ENCODE measurements around the gene TDRD5. TPM values are rescaled to one million over a fixed set of nuclear protein-coding genes. Genes with fewer than 3 reads are reported as not detected.

Gene TDRD5
- total and polyA plus RNA-seq, 2 donors (not counting 1 experiment from before 2014, with no cell fraction given): not detected

DNA sequence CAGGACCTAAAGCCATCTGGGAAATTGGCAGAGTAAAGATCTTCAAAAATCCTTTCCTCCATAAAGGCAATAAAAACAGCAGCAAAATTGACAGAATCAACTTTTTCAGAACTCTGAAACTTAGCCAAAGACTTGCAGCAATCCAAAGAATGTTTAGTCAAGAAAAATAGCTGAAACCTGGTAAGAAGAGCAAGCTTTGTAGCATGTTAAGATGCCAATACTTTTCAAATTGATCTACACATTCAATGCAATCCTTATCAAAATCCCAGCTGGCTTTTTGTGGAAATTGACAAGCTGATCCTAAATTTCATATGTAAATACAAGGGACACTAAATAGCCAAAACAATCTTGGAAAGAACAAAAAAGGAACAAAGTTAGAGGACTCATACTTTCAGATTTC, 127.6 kb downstream of the TDRD5 start:
- H3K79me2 ChIP-seq (ENCODE audit: control insufficient read depth, insufficient read depth, low read length): no peaks in the 10 kb centered on the region
- no peak overlapping the region for H3K4me2 ChIP-seq (ENCODE audit: extremely low read depth, insufficient read depth, low read length)
- TF ChIP-seq, protein P1, sequence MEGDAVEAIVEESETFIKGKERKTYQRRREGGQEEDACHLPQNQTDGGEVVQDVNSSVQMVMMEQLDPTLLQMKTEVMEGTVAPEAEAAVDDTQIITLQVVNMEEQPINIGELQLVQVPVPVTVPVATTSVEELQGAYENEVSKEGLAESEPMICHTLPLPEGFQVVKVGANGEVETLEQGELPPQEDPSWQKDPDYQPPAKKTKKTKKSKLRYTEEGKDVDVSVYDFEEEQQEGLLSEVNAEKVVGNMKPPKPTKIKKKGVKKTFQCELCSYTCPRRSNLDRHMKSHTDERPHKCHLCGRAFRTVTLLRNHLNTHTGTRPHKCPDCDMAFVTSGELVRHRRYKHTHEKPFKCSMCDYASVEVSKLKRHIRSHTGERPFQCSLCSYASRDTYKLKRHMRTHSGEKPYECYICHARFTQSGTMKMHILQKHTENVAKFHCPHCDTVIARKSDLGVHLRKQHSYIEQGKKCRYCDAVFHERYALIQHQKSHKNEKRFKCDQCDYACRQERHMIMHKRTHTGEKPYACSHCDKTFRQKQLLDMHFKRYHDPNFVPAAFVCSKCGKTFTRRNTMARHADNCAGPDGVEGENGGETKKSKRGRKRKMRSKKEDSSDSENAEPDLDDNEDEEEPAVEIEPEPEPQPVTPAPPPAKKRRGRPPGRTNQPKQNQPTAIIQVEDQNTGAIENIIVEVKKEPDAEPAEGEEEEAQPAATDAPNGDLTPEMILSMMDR (conservative IDR thresholded peaks at IDR 0.05 in 1 of 2, IDR thresholded peaks at IDR 0.05 in 1 of 2; ENCODE audit: low read depth in 1 of 2, low read length in 2 of 2): no peak
- no peak for TF ChIP-seq EZH2 (IDR thresholded peaks at IDR 0.05; ENCODE audit: low read length, missing control alignments)
- H3K4me3 ChIP-seq (replicated peaks in 1 of 4; ENCODE audit: control extremely low read depth in 1 of 4, insufficient read depth in 1 of 4, low read depth in 3 of 4, low read length in 4 of 4): no peak overlapping the region
- no peaks in the 10 kb centered on the region for H3K27me3 ChIP-seq (ENCODE audit: control insufficient read depth, insufficient read depth, low read length)
- no peaks in the 10 kb centered on the region for H4K20me1 ChIP-seq (ENCODE audit: control insufficient read depth, extremely low read depth, insufficient read depth, low read length)
- DNase-seq (ENCODE audit: low read depth in 2 of 2): no peak
- no peak overlapping the region for H3K9ac ChIP-seq (ENCODE audit: insufficient read depth, low read length)
- no peaks in the 10 kb centered on the region for H3K9me3 ChIP-seq (ENCODE audit: control insufficient read depth, insufficient read depth, low read depth, low read length)
- H3K4me1 ChIP-seq (ENCODE audit: control insufficient read depth, extremely low read depth, insufficient read depth, low read length): no peaks in the 10 kb centered on the region
- H3K27ac ChIP-seq (ENCODE audit: insufficient read depth, low read length): no peak overlapping the region
- H2AFZ ChIP-seq (ENCODE audit: low read length): no peak overlapping the region
- H3K36me3 ChIP-seq (ENCODE audit: control insufficient read depth, insufficient read depth, low read length): no peaks in the 10 kb centered on the region

DNA sequence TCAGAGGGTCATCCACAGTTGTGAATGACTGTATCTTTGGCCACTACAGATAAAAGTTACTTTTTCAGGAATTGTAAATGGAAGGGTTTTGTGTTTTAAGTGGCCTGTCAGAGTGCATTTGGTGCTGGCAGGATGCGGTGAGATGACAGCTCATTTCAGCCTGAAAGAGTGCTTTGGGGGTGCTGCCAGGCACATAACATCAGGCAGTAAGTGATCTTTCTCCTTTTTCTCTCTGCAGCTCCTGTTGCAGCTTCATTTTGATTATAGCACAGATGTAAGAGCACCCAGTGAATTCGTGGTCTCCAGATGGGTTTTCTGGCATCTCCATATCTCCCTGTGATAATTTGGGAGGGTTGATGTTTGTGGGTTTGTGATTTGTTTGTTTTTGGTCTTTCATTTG, 136.6 kb downstream of the TDRD5 start:
- DNase-seq (ENCODE audit: low read depth in 2 of 2): no peak
- no peak overlapping the region for H3K4me3 ChIP-seq (replicated peaks in 1 of 4; ENCODE audit: control extremely low read depth in 1 of 4, insufficient read depth in 1 of 4, low read depth in 3 of 4, low read length in 4 of 4)
- no peak overlapping the region for H3K27ac ChIP-seq (ENCODE audit: insufficient read depth, low read length)
- no peaks in the 10 kb centered on the region for H3K9me3 ChIP-seq (ENCODE audit: control insufficient read depth, insufficient read depth, low read depth, low read length)
- H3K27me3 ChIP-seq (ENCODE audit: control insufficient read depth, insufficient read depth, low read length): peaks cover 5% of the 10 kb centered on the region
- no peaks in the 10 kb centered on the region for H3K79me2 ChIP-seq (ENCODE audit: control insufficient read depth, insufficient read depth, low read length)
- H3K9ac ChIP-seq (ENCODE audit: insufficient read depth, low read length): no peak overlapping the region
- H3K4me2 ChIP-seq (ENCODE audit: extremely low read depth, insufficient read depth, low read length): no peak overlapping the region
- no peak for TF ChIP-seq EZH2 (IDR thresholded peaks at IDR 0.05; ENCODE audit: low read length, missing control alignments)
- TF ChIP-seq, protein P1 (conservative IDR thresholded peaks at IDR 0.05 in 1 of 2, IDR thresholded peaks at IDR 0.05 in 1 of 2; ENCODE audit: low read depth in 1 of 2, low read length in 2 of 2): no peak
- H4K20me1 ChIP-seq (ENCODE audit: control insufficient read depth, extremely low read depth, insufficient read depth, low read length): no peaks in the 10 kb centered on the region
- H3K4me1 ChIP-seq (ENCODE audit: control insufficient read depth, extremely low read depth, insufficient read depth, low read length): no peaks in the 10 kb centered on the region
- no peaks in the 10 kb centered on the region for H3K36me3 ChIP-seq (ENCODE audit: control insufficient read depth, insufficient read depth, low read length)
- H2AFZ ChIP-seq (ENCODE audit: low read length): no peak overlapping the region

DNA sequence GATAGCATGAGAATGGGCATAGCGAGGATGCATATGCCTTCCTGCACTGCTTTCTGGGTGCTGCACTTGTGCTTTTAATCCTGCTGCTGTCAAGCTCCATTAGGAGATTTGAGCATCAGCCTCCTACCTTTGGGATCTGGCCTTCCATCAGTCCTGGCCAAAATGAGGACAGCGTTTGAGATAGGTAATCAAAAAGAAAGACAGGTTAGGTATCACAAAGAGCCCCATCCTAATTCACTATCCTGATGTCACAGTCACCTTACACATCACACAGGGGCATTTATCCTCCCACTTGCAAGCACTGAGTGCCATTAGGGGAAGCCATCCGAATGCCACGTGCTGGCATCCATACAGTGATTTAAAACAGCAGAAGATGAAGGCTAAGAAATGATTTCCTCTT, 138.2 kb downstream of the TDRD5 start:
- no peaks in the 10 kb centered on the region for H3K9me3 ChIP-seq (ENCODE audit: control insufficient read depth, insufficient read depth, low read depth, low read length)
- TF ChIP-seq EZH2 (IDR thresholded peaks at IDR 0.05; ENCODE audit: low read length, missing control alignments): no peak
- TF ChIP-seq, protein P1 (conservative IDR thresholded peaks at IDR 0.05 in 1 of 2, IDR thresholded peaks at IDR 0.05 in 1 of 2; ENCODE audit: low read depth in 1 of 2, low read length in 2 of 2): no peak
- no peaks in the 10 kb centered on the region for H4K20me1 ChIP-seq (ENCODE audit: control insufficient read depth, extremely low read depth, insufficient read depth, low read length)
- H3K4me2 ChIP-seq (ENCODE audit: extremely low read depth, insufficient read depth, low read length): no peak overlapping the region
- no peaks in the 10 kb centered on the region for H3K79me2 ChIP-seq (ENCODE audit: control insufficient read depth, insufficient read depth, low read length)
- H2AFZ ChIP-seq (ENCODE audit: low read length): no peak overlapping the region
- no peak overlapping the region for H3K27ac ChIP-seq (ENCODE audit: insufficient read depth, low read length)
- H3K36me3 ChIP-seq (ENCODE audit: control insufficient read depth, insufficient read depth, low read length): no peaks in the 10 kb centered on the region
- H3K4me3 ChIP-seq (replicated peaks in 1 of 4; ENCODE audit: control extremely low read depth in 1 of 4, insufficient read depth in 1 of 4, low read depth in 3 of 4, low read length in 4 of 4): no peak overlapping the region
- H3K9ac ChIP-seq (ENCODE audit: insufficient read depth, low read length): no peak overlapping the region
- peaks cover 5% of the 10 kb centered on the region for H3K27me3 ChIP-seq (ENCODE audit: control insufficient read depth, insufficient read depth, low read length)
- DNase-seq (ENCODE audit: low read depth in 2 of 2): no peak
- no peaks in the 10 kb centered on the region for H3K4me1 ChIP-seq (ENCODE audit: control insufficient read depth, extremely low read depth, insufficient read depth, low read length)

Data from fibroblast of lung (primary cell).